Left hindlimb (tissue), 1 donor: Measurements from ENCODE around the gene BCKDK.

Source experiments
- DNase-seq: peaks from one replicate; pipeline ENCODE4 v3.0.0-alpha.2; 2018

The BCKDK gene

DNA sequence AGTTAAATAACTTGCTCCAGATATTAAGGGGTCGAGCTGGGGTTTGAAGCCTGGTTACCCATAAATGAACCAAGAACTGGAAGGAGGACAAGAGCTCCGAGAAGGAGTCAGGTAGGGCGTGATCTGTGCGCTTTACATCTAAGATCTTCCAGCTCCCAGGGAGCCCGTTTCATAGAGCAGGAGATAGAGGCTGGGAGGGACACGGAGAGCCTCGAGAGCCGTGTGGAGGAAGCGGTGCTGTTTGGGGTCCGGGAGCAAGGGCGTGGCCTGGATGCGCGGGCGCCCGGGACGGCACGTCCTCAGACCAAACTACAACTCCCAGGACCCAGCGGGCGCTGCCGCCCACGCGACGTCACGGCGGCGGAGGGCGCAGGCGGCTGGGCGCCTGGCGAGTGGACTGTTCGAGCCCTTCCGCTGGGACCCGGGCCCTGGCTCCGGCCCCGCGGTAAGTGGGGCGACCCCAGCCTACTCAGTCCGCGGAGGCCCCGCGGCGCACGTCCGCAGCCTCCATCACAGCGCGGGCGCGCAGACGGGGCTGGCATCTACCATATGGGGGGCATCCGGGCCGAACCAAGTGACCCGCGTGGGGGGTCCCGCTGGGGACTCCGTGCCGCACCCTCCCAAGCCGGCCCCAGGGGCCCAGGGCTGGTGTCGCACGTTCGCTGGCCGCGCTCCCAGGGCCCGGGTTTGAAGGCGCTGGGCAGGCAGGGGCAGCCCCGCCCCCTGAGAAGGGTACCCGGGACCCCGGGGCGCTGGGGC is at the start of gene BCKDK:
BCKDK (plus strand) TSS at position 352 of the 759 bp plus-strand sequence. CDS start 838 bp downstream, outside the sequence.
- DNase-seq = peak; percentile 81

- DNase-seq = no peak
These were observed 46.9 kb upstream of the BCKDK start for GRCh38 chr16:31061126-31061812.

DNA sequence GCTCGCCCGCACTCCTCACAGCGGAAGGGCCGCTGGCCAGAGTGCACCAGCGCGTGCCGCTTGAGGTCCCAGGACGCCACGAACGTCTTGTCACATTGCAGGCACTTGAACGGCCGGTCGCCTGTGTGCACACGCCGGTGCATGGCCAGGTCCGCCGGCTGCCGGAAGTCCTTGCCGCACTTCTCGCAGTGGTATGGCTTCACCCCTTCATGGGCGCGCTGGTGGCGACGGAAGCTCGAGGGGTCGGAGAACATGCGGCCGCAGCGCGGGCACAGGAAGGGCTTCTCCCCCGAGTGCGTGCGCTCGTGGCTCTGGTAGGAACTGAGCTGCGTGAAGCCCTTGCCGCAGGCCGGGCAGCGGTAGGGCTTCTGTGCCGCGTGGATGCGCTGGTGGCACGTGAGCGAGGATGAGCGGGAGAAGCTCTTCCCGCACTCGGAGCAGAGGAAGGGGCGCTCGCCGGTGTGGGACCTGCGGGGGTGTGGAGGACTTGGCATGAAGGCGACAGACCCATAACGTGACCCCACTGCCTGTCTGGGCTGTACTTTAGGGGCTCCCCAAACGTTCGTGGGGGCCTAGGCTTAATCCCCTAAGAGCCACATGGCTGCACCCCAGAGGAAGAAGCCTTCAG is 46.3 kb upstream of the BCKDK start:
- no peak for DNase-seq

- DNase-seq = no peak
These were observed 44.7 kb upstream of the BCKDK start for GRCh38 chr16:31063495-31063842.

DNA sequence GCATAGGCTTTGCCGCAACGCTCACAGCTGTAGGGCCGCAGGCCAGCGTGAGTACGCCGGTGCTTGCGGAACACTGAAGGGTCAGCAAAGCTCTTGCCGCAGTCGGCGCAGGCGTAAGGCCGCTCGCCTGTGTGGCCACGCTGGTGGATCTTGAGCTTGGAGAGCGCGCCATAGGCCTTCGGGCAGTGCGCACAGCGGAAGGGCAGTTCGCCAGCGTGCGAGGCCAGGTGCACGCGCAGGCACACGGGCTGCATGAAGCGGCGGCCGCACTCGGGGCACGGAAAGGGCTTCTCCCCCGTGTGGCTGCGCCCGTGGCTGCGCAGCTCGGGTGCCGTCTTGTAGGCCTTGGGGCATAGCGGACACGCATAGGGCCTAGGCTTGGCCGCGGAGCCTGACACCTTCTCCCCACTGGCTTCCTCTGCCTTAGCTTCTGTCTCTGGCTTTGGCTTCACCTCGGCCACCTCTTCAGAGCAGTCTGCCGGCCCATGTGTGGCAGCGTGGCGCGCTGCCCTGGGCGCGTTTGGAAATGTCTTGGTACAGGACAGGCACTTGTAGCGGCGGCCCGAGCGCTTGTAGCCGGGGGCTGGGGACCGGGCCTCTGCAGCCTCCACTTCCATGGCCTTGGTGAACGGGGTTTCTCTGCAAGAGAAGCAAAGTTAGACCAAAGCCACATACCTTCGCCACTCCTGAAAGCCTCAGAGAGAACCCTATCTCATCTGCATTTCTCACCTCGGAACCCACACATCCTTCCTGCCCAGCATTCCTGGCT is 44.2 kb upstream of the BCKDK start:
- DNase-seq = no peak

- DNase-seq = peak; percentile 86
These were observed 43.2 kb upstream of the BCKDK start for GRCh38 chr16:31064882-31065461.

- DNase-seq = no peak
These were observed 40.8 kb upstream of the BCKDK start for GRCh38 chr16:31067342-31067741.

DNA sequence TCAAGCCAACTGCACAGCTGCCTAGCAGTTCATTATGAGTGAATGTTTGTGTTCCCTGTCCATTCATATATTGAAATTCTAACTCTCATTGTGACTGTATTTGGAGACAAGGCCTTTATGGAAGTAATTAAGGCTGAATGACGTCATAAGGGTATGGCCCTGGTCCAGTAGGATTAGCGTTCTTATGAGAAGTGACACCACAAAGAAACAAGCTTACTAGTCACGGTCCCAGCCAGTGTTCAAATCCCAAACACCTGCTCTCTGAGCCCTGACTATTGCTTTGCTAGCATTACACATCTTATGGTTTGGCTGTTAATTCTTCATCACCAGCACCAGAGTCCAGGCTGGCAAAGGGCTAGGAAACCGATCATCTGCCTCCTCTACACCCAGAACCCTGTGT is 36.3 kb upstream of the BCKDK start:
- peak; percentile 73 for DNase-seq

DNA sequence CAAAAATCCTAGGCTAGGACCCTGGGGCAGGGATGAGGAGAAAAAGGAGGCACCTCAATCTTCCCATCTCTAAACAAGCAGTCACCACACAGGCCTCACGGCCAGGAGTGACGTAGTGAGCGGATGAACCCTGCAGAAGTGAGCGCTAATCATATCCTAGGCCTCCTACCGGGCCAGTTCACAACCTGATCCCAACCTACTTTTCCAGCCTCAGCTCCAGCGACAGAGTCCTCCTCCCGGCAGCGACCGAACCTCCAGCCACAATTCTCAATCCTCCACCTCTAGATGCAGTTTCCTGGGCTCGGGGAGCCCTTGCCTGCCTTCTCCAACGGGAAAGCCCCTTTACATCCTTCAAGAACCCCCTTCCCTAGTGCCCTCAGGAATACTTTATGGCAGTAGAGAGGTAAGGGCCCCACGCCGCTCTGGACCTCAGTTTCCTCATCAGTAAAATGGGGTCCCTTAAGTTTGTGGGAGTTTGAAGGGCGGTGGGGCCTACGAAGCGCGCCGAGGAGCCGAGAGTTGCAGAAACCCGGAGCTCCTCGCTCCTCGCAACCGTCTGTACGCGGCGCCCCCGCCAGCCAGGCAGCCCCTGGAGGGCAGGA is 35.5 kb upstream of the BCKDK start:
- DNase-seq = no peak

DNA sequence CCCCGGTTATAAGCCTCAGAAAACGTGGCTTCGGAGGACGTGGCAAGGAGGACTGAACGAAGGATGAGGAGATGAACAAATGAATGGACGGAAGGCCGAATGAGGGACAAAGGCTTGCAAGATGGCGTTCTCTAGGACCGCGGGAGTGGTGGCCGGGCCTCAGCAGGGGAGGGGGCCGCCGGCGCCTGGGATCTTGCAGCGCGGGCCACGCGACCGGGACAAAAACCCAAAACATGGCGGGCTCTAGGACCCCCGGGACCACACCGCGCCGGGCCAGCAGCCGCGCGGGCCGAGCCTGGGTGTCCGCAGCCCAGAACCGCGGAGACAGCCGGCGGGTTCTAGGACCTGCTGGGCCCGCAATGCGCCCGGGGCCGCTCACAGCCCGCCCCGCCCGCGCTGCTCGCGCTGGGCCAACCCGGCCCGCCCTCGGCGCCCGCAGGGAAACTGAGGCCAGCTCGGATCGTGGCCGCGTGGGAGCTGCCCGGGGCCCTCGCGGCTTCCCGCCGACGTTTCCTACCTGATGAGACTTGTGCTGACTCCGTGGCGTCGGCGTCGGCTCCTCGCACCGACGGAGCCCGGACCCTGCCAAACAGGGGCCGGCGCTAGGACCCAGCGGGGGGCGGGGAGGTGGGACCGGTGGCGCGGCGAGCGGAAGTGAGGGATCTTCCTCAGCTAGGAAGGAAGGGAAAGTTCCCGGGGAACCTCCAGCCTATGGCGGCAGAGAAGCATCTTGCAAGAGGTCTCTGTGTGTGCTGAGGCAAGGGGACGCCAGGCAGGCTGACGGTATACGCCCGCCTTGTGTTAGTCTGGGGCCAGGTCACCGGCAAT is 34.8 kb upstream of the BCKDK start:
- DNase-seq = peak; percentile 94

GRCh38 chr16:31073970-31074813 is 34.0 kb upstream of the BCKDK start, which contains the start of the genes ZNF646 and ZNF668:
Gene ZNF646 (plus strand): TSS chr16:31074422. CDS start chr16:31076325, 1,903 bp downstream.
Gene ZNF668 (minus strand): TSS chr16:31074240. CDS start chr16:31064459, 9,781 bp downstream.
- peak; percentile 98 for DNase-seq

DNA sequence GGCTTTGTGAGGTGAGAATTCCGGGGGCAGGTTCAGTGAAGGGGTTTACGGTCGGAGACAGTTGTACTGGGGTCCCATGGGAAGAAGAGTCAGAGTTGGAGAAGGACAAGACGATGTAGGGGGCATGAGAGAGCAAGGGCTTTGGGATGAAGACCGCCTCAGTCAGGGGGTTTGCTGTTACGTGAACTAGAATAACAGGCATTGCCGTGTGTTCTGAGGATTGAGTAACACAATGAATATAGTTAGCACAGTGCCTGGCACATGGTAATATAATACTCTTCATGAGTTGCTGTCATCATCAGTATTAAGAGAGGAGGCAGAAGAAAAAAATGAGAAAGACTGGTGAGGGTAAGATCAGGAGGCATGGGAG is 33.4 kb upstream of the BCKDK start:
- DNase-seq = no peak

- DNase-seq = no peak
These were observed 31.9 kb upstream of the BCKDK start for GRCh38 chr16:31076319-31076718.

- no peak for DNase-seq
These were observed 31.2 kb upstream of the BCKDK start for GRCh38 chr16:31077024-31077423.

DNA sequence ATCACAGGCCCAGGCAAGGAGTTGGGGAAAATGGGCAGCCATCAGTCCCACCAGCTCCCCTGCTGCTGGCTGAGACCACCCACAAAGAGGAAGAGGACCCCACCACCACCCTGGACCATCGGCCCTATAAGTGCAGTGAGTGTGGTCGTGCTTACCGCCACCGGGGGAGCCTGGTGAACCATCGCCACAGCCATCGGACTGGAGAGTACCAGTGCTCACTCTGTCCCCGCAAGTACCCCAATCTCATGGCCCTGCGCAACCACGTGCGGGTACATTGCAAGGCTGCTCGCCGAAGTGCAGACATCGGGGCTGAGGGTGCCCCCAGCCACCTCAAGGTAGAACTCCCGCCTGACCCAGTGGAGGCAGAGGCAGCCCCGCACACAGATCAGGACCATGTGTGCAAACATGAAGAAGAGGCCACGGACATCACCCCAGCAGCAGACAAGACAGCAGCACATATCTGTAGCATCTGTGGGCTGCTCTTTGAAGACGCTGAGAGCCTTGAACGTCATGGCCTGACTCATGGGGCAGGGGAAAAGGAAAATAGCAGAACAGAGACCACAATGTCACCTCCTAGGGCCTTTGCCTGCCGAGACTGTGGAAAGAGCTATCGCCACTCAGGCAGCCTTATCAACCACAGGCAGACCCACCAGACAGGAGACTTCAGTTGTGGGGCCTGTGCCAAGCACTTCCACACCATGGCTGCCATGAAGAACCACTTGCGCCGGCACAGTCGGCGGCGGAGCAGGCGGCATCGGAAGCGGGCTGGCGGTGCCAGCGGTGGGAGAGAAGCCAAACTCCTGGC is 30.4 kb upstream of the BCKDK start:
- no peak for DNase-seq

- no peak for DNase-seq
These were observed 29.4 kb upstream of the BCKDK start for GRCh38 chr16:31078597-31079341.

GRCh38 chr16:31079342-31079944 is 28.7 kb upstream of the BCKDK start:
- DNase-seq = no peak

GRCh38 chr16:31080035-31080629 is 28.1 kb upstream of the BCKDK start:
- no peak for DNase-seq
